ENCODE measurements around the gene PALM.

DNA sequence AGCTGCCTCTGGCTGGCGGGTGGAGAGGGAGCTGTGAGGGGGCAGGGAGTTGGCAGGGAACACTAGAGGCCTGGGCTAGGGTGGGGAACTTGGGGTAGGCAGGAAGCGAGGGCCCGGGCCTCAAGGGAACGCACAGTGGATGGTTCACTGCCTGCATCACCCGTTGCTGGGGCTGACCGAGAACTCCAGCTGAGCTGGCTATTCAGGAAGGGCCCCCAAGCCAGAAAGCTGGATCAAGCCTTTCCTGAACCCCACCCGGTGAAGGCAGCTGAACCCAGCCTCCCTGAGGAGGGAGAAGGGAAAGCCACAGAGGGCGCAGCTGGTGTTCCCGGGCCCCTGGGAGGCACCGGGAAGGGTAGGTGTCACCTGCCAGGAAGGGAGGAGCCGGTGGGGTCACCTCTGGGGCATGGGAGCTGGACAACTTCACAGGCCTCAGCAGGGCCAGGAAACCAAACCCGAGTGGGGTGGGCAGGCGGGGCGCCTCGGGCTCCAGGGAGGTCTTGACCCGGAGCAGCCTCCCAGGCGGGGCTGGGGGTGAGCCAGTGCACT is 13.9 kb downstream of the PALM start:
- no peak for TF ChIP-seq FOSL1 (IDR thresholded peaks at IDR 0.05; ENCODE audit: low read depth)
- no peak for TF ChIP-seq POLR2AphosphoS5 (IDR thresholded peaks at IDR 0.05; ENCODE audit: low read depth, low read length)
- TF ChIP-seq POLR2A (IDR thresholded peaks at IDR 0.05; ENCODE audit: borderline replicate concordance, extremely low read depth, insufficient read depth, insufficient read length) = no peak
- no peak for TF ChIP-seq ZNF274 (IDR thresholded peaks at IDR 0.05; ENCODE audit: low read depth, low read length)
- TF ChIP-seq CTCF (IDR thresholded peaks at IDR 0.05 in 2 of 3, conservative IDR thresholded peaks at IDR 0.05 in 1 of 3; ENCODE audit: borderline replicate concordance in 1 of 3, insufficient read depth in 1 of 3, low read depth in 2 of 3, low read length in 2 of 3) = no peak
- TF ChIP-seq ZFX (IDR thresholded peaks at IDR 0.05) = no peak
- TF ChIP-seq RAD21 (IDR thresholded peaks at IDR 0.05; ENCODE audit: low read depth) = no peak
- TF ChIP-seq CEBPB (IDR thresholded peaks at IDR 0.05; ENCODE audit: low read depth) = no peak
